CD4-positive, alpha-beta T cell treated with Interleukin-2 at 100 ng/mL for 4 hours (primary cell): ENCODE data around the gene PIP5K1B.

Experiments
- DNase-seq: peaks from one replicate; pipeline ENCODE4 v3.0.0-alpha.2; 2020; ENCODE audit warnings: low spot score

The PIP5K1B gene

DNA sequence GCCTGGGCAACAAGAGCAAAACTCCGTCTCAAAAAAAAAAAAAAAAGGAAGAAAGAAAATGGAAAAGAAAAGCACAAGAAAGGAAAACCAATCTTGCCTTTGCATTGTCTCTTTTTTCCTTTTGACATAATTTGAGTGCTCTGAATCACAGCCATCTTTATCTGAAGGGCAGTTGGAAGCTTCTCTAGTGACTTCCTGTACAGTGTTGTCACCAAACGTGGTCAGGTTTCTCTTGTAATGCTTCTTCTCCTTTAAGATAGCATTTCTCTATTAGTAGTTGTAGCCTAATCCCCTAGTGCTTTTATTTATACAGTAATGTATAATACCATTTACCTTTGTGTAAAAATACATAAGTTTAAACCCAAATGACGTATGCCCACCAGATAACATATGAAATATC lies 290.7 kb downstream of the PIP5K1B start:
- no peak for DNase-seq

DNA sequence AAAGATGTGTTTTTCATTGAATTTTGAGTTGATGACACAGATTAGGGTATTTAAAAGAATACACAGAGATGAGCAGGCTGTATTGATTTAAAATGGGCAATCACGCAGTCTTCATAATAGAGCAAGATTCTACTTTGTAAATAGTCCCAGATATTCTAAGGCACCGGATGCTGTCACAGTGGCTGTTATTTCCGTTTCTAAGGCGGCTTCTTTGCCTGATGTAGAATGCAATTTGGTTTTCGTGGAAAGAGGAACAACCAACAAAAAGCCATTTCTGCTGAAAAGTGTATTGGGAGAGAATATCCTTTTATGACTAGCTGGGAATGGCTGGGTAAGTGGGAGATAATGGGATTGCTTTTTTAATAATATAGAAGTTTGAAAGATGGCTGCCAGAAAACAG lies 291.4 kb downstream of the PIP5K1B start:
- DNase-seq, result peak; percentile 7

DNA sequence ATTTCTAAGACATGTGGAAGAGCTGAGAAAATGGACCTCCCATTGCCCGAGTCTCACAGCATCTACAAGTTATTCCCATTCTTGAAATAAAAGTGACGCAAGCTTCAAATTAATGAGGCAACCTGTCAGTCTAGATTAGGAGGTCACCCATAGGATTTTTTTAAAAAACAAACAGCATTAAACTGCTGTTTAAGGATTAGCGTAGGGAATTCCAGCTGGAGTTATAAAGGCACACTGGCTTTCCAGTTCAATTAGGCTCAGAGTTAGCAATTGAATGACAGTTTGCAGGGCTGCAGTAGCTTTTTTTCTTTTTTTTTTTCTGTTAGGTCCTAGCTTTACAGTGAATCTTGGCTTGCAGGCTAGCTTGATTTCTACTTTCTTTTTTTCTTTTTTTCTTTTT lies 292.6 kb downstream of the PIP5K1B start:
- no peak for DNase-seq

DNA sequence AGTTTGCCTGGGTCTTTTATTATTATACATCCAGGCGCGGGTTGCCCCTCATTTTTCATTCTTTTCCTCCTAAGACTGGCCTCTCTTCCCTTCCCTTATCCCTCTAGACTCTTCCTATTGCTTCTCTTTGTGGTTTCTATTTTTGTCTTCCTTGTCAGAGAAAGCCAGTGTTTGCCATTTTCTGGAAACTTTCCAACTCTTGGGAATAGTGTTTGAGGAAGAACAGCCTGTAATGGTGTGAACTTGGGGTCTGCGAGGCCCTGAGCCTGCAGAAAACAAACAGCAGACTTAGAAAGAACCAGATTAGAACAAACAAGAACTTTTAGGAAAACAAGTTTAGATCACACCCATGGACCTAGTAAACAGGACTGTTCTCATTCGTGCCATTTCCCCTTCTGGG lies 293.3 kb downstream of the PIP5K1B start:
- DNase-seq, result no peak

DNA sequence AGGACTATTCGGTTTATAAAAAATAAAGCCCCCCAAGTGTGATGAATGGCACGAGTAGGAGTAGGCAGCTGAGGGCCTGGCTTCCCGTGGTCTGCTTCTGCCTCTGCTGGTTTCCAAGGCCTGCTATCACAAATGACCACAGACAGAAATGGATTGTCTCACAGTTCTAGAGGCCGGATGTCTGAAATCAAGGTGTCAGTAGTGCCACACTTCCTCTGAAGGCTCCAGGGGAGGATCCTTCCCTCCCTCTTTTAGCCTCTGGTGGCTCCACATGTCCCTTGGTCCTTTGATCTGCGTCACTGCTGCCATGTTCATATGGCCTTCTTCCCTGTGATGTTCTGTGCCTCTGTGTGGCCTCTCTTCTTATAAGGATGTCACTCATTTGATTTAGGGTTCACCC lies 293.8 kb downstream of the PIP5K1B start:
- DNase-seq, result no peak

DNA sequence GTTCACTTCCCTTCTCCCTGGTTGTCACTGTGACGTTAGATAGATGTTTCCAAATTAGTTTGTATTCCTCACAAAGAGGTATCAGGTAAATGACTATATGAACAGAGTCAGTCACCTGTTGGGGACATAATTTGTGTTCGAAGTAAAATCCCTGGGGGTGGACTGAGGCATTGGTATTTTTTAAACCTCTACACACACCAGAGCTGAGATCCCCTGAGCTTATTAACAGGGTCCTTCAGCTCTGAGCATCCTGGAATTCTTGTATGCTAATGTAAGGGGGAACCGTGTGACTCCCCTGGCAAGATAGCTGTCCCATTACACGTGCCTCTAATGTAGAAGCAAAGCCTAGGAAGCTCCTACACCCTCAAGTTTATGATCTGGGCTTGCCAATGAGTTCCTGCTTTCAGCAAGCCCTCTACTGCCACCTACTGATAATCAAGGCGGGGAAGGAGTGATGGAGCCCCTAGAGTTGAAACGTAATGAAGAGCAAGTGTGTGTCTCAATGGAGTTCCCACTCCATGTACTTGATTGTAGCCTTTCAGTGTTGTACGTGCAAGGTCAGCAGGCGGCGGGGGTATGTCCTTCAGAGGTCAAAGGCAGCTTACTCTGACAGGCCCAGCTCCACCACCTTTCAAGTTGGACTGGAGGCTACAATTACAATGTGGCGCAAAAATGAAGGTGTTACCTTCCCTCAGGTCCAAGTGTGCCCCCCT lies 294.5 kb downstream of the PIP5K1B start:
- peak; percentile 76 for DNase-seq

DNA sequence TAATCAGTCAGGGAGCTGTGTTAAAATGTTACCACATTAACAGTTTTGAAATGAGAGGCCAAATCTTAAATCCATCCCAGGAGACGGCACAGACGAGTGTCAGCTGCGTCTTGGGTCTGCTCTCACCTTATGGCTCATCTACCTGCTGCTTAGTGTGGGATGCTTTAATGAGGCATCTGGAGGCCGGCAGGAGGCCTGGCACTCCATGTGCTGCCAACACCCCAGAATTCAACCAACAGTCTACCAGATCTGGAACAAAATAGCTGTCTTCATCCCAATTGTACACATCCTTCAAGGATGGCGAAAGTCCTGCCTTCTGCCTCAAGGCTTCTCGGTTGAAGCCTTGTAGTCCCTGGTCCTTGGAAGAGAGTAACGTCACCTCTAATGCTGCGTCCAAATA lies 296.9 kb downstream of the PIP5K1B start:
- no peak for DNase-seq

DNA sequence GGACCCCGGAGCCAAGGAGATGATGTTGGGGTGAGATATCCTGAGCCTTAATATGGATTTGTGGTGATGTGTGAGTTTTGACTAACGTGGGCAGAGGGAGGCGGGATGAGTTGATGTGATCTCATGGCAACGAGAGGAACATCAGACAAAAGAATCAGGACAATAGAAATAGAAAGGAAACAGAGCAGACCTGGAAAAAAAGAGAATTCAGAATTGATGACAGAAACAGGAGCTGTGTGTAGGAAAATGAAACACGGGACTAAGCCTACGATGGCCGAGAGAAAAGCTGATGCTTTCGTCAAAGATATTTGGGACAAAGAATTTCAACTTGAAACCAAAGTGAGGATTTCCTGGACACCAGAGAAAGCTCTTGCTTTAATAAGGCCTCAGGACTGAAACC lies 298.0 kb downstream of the PIP5K1B start:
- no peak for DNase-seq

DNA sequence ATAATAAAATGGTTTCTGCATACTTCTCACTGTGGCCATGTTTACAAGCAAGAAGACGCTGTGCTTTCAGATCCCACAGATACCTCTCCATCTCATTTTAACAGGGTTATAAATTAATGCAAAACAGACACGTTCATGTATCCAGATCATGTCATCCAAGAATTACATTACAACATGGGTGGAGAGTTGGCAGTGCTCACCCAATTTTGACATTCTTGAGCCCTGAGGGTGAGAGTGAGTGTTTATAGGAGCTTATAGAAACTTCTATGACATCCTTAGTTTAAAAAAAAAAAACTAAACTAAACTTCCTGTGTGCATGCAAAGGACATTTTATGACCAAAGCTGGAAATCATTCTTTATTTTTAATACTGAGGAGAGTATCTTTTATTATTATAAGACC lies 299.8 kb downstream of the PIP5K1B start:
- no peak for DNase-seq

DNA sequence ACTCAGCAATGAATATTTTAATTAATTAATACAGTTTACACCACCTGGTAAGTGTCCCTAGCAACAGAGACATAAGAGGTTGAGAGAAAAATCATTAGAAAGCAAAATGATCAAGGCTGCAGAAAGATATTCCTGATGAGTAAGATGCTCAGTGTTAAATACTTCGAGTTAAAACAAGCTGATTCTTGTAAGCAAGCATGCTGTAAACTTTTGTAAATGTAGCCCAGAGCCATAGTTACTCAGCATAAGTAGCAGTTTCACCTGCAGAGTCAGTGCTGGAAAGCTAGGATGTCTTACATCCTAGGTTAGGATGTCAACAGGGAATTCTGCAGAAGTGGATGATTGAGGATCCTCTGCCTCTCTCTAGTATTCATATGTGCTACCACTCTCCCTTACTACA lies 304.7 kb downstream of the PIP5K1B start:
- DNase-seq, result no peak

DNA sequence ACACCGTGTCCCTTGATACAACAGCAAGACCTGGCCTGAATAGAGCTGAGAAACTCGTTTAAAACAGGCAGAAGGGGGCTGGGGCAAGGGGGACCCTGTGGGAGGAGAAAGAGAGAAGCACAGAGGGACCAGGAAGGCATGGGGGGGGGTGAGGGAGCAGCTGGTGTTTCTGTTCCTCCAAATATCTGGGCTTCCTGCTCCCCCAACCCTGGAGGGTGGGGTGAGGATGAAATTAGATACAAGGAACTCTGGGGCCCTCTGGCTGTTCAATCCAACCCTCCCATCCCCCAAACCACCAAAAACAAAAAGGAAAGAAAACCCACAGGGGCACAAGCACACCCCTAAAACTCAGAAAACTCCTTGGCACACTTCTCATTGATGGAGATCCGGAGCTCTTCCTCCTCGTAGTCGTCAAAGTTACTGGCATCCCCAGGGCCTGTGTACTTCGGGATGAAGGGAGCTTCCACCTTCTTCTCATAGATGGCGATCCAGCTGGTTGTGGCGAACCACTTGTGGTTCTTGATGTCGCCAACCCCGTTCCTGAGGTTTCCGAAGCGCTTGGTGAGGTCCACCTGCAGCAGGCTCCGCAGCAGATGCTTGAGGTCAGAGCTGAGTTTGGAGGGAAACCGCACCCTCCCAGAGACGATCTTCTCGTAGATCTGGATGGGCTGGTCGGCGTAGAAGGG lies 307.8 kb downstream of the PIP5K1B start:
- no peak for DNase-seq

DNA sequence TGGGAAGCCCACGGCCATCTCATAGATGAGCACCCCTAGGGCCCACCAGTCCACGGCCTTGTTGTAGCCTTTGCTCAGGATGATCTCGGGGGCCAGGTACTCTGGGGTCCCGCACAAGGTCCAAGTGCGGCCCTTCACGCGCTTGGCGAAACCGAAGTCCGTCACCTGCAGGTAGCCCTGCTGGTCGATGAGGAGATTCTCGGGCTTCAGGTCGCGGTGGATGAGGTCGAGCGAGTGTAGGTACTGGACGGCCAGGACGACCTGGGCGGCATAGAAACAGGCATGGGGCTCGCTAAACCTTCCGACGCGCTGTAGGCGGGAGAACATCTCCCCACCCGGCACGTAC lies 308.3 kb downstream of the PIP5K1B start:
- DNase-seq, result no peak

DNA sequence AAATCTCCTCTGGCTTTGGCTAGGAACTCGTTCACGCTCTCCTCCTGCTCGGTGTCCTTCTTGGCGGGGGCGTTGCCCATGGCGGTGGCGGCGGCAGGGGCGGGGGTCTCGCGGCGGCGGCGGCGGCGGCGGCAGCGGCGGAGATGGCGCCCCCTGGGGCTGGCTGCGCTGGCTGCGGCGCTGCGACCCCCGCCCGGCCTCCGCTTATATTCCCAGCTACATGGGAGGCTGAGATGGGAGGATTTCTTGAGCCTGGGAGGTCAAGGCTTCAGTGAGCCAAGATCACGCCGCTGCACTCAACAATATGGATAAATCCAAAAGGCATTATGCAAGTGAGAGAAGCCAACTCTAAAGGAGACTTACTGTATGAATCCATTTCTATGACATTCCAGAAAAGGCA lies 309.0 kb downstream of the PIP5K1B start, which contains the start of gene PRKACG:
PRKACG (minus strand) TSS at position 101 of the 400 bp plus-strand sequence; CDS start at position 80, 21 bp downstream.
- DNase-seq, result no peak

DNA sequence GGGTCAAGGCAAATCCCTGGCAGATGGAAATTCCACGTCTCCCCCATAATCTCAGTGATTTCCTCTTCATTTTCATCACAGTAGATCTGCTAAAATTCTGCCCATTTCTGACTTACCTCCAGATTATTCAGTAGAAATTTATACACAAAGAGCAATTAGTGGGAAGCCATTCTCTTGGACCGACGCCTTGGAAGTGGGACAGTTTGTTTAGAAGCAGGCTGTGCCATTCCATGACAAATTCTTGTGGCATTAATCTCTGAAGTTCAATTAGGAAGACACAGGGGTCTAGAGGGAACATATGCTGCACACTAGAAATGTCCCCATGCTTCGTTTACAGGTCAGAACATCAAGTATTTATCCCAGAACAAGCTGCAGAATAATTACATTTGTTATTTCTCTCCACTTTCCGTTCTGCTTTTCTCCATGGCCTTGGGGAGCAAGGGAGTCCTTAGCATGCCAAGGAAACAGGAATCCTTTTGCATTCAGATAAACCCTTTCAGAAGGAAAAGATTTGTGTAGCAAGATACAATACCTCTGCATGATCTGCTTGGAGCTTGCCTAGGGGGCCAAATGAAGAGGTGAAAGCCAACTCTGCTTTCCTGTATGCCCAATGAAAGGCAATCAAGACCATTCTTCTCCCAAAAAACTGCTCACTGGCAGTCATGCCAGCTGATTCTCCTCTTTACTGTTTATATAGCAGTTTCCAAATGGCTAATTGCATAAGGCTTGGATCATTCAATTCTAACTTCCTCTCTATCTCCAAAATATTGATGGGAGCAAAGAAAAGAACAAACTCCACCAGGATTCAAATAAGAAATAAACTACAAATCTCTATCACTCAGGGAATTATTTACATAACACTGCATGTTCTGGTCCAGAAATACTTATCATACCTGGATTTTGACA lies 311.4 kb downstream of the PIP5K1B start:
- DNase-seq, result no peak

DNA sequence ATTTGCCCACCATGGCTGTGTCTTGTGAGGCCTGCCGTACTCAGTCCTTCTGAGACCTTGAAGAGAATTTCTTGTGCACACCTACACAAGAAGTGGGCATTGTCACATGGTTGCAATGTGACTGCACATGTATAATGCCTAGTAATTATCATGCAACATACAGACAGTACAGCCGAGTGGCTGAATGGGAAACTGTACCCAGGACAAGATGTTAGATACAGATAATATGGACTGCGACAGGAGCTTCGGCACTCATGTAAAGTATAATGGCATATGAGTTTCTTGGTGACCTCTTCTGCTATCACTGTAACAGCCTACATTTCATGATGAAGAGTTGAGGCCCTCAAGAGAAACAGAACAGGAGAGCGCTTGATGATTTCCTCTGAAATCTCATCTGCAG lies 313.7 kb downstream of the PIP5K1B start:
- no peak for DNase-seq

DNA sequence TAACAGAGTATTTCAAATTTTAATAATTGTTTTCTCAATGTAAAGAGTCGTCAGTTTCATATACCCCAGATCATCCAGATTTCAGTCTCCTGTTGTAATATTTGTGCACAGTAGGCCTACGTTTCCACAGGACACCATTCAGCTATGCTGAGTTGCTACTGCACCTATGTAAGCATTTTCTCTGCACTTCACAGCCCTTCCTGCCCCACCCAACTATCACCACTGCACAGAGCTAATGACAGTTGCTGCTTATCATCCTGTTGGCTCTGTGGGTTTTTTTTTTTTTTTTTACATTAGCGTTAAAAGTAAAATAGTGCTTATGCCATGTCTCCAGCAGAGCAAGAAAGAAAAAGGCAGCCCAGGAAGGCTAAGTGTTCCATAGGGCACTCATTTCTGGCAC lies 314.8 kb downstream of the PIP5K1B start:
- DNase-seq, result peak; percentile 46

DNA sequence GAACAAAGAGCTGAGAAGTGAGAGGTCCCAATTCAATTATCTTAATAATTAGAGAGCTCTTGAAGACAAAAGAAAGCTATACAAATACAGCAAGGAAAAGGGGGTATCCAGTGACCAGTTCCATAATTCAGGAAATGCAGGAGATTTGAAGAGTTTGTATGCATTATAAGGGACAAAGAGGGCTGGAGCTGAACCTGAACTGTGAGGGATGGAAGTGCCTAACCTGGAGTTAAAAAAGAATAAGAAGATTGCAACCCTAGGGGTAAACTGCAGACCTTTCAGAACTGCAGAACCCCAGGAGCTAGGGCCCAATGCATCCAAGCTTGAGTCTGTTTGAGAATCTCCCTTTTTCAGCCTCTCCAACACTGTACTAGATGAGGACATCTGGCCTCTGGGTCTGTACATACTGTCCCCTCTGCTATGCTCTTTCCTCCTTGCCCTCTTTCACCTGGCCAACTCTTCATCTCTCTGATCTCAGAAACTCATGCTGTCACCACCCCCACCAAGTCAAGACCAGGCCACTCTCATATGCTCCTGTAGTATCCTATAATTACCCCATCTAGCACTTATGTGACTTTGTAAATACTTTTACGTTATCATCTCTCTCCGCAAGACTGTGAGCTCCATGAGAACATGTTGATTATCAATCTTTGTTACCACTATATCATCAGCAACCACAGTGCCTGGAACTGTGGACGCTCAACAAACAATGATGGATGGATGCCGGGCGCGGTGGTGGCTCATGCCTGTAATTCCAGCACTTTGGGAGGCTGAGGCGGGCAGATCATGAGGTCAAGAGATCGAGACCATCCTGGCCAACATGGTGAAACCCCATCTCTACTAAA lies 315.5 kb downstream of the PIP5K1B start:
- no peak for DNase-seq

DNA sequence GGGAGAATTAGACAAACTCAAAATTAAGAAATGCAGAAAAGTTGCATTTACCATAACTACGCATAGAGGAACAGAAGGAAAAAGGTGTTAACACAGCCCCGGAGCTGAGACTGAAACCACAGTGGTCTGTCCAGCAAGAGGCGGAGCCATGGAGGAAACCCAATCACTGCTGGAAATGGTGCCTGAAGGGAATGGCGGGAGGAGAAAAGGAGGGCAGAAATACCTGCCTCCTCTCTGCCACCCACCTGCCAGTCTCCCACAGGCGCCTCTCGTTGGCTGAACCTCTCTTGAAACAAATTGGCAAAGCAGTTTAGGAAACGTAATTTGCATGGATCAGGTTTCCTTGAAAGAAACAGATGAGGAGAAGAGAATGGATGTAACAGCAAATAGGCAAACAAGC lies 318.6 kb downstream of the PIP5K1B start:
- no peak for DNase-seq

DNA sequence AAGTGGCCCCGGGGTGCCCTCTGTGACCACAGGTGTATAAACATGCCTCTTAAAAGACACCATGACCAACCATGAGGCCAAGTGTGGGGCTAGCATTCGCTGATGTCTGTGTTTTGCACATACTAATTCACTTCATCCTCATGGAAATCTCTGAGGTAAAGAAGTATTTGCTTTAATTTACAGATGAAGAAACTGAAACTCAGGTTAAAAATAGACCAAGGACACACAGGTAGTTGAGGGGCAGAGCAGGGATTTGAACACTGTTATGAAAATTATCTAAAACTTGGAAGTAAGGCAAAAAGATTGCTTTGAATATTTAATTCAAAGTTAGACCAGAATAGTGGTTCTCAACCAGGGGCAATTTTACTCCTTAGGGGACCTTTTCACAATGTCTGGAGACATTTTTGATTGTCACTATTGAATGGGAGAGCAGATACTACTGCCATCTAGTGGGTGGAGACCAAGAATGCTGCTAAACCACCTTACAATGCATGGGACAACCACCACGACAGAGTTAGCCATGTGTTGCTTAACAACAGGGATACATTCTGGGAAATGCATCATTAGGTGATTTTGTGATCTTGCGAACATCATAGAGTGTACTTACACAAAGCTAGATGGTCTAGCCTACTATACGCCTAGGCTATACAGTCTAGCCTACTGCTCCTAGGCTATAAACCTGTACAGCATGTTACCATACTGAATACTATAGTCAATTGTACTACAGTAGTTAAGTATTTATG lies 322.5 kb downstream of the PIP5K1B start:
- DNase-seq, result peak; percentile 63

DNA sequence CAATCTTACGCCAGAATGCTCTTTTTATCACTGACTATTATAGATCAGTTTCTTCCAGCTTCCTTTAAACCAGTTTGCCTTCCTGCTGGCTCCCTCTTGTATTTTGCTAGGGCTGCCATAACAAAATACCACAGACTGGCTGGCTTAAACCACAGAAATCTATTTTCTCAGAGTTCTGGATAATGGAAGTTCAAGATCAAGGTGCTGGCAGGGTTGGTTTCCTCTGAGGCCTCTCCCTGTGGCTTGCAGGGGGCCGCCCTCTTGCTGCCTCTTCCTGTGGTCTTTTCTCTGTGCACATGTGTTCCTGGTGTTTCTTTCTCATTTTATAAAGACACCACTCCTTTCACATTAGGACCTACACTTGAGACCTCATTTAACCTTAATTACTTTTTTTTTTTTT lies 323.7 kb downstream of the PIP5K1B start:
- peak; percentile 37 for DNase-seq

DNA sequence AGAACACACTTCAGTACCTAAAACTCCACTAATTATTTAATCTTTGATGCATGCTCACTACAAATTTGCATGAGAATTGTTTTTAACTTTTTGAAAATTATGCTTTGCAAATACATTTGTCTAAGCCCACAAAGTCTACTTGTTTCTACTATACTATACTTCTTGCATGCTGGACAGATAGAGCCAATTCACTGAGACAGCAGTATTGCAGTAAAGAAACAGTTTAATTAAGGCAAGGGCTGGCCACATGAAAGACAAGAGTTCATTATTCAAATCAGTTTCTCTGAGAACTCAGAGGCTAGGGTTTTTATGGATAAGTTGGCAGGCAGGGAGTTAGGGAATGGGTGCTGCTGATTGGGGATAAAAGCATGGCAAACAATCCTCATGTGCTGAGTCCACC lies 324.5 kb downstream of the PIP5K1B start:
- no peak for DNase-seq
